ENCODE results near the gene ACVR1.

- TF ChIP-seq, protein P1, sequence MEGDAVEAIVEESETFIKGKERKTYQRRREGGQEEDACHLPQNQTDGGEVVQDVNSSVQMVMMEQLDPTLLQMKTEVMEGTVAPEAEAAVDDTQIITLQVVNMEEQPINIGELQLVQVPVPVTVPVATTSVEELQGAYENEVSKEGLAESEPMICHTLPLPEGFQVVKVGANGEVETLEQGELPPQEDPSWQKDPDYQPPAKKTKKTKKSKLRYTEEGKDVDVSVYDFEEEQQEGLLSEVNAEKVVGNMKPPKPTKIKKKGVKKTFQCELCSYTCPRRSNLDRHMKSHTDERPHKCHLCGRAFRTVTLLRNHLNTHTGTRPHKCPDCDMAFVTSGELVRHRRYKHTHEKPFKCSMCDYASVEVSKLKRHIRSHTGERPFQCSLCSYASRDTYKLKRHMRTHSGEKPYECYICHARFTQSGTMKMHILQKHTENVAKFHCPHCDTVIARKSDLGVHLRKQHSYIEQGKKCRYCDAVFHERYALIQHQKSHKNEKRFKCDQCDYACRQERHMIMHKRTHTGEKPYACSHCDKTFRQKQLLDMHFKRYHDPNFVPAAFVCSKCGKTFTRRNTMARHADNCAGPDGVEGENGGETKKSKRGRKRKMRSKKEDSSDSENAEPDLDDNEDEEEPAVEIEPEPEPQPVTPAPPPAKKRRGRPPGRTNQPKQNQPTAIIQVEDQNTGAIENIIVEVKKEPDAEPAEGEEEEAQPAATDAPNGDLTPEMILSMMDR (conservative IDR thresholded peaks at IDR 0.05; ENCODE audit: low read depth, low read length): no peak
- no peak for TF ChIP-seq EZH2 (IDR thresholded peaks at IDR 0.05; ENCODE audit: borderline replicate concordance, low read depth, low read length, poor library complexity, severe bottlenecking)
Observed at GRCh38 chr2:157843081-157843480, 33.0 kb downstream of the ACVR1 start.
